Uterus (tissue), 4 donors: Measurements from ENCODE around the gene ADCY5. TPM values are rescaled to one million over a fixed set of nuclear protein-coding genes. Genes with fewer than 3 reads are reported as not detected.

Experiments used
- DNase-seq, 2 donors: peaks; one replicate each; pipeline ENCODE4 v3.0.0-alpha.2; 2019 to 2020
- H3K27ac ChIP-seq, 2 donors: fragments of 200-600 bp; sonication (generic); 1 replicate in 1 of 2; 2 replicates in 1 of 2; pipeline ENCODE4 v1.5.1; 2016 to 2018
- H3K27me3 ChIP-seq, 2 donors: fragments of 200-600 bp; sonication (generic); one replicate each; pipeline ENCODE4 v1.5.1; 2018 to 2019; ENCODE audit warnings: control low read depth in 1 of 2
- H3K36me3 ChIP-seq, 2 donors: fragments of 200-600 bp; sonication (generic); one replicate each; pipeline ENCODE4 v1.5.1; 2019; ENCODE audit warnings: control low read depth in 1 of 2
- H3K4me1 ChIP-seq, 2 donors: fragments of 200-600 bp; sonication (generic); one replicate each; pipeline ENCODE4 v1.5.1; 2018 to 2019; ENCODE audit warnings: control low read depth in 1 of 2
- H3K4me3 ChIP-seq, 2 donors: fragments of 200-600 bp; sonication (generic); 1 replicate in 1 of 2; 2 replicates in 1 of 2; pipeline ENCODE4 v1.5.1; 2018 to 2019; ENCODE audit warnings: mild to moderate bottlenecking in 1 of 2
- H3K9me3 ChIP-seq, 2 donors: fragments of 200-600 bp; sonication (generic); one replicate each; pipeline ENCODE4 v1.5.1; 2019; ENCODE audit warnings: control low read depth in 1 of 2
- POLR2A ChIP-seq, 2 donors: fragments of 450-650 bp; IDR thresholded peaks; one replicate each; pipeline ENCODE4 v1.6.1; 2016; ENCODE audit warnings: antibody characterized with exemption in 2 of 2, mild to moderate bottlenecking in 1 of 2, moderate library complexity in 1 of 2
- intact Hi-C: fragments of 100-400 bp; cut with DNase I; formaldehyde crosslinking; loops from one replicate; pipeline ENCODE4 v1.15.1; 2023; ENCODE audit warnings: low total_unique reads
- total RNA-seq, 4 donors: library from RNA; depleted of rRNA in 3 of 4; stranded (reverse); fragments of >200 nt in 3 of 4; gene quantifications; one replicate each; pipeline versions ENCODE4 v1.1.0 to v1.2.4, GENCODE V29; 2014 to 2023
- TF ChIP-seq, protein P1 (sequence below), 4 experiments: fragments of 200-600 bp in 2 of 4; fragments of 450-650 bp in 2 of 4; sonication (generic) in 2 of 4; IDR thresholded peaks; one replicate each; pipeline ENCODE4 v1.5.1; 2016 to 2019; ENCODE audit warnings: antibody characterized with exemption in 4 of 4, mild to moderate bottlenecking in 2 of 4, moderate library complexity in 1 of 4
- donor health status: DM: yes; HTN: yes; CAD: no.

ADCY5 gene
- total RNA-seq, 4 donors from 2014 or later: 21.1 to 43.5 (median 34.7) TPM

DNA sequence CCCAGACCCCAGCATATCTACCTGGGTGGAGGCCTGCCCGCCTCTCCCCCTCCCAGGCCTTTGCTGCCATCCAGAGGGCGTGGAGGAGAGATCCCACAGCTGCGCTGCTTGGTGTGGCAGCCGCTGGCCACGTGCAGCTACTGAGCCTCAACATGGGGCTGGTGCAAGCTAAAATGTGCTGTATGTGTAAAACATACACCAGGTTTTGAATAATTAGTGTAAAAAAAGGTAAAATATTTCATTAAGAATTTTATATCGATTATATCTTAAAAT is 151.3 kb downstream of the ADCY5 start:
- Histone ChIP-seq H3K4me1 (no peaks in the 10 kb centered on the region), H3K4me3 (no peak overlapping the region), H3K36me3 (no peaks in the 10 kb centered on the region), H3K27me3 (no peaks in the 10 kb centered on the region), H3K27ac (no peak overlapping the region), H3K9me3 (no peaks in the 10 kb centered on the region)
- TF ChIP-seq POLR2A (IDR thresholded peaks at IDR 0.05): no peak
- TF ChIP-seq, protein P1, sequence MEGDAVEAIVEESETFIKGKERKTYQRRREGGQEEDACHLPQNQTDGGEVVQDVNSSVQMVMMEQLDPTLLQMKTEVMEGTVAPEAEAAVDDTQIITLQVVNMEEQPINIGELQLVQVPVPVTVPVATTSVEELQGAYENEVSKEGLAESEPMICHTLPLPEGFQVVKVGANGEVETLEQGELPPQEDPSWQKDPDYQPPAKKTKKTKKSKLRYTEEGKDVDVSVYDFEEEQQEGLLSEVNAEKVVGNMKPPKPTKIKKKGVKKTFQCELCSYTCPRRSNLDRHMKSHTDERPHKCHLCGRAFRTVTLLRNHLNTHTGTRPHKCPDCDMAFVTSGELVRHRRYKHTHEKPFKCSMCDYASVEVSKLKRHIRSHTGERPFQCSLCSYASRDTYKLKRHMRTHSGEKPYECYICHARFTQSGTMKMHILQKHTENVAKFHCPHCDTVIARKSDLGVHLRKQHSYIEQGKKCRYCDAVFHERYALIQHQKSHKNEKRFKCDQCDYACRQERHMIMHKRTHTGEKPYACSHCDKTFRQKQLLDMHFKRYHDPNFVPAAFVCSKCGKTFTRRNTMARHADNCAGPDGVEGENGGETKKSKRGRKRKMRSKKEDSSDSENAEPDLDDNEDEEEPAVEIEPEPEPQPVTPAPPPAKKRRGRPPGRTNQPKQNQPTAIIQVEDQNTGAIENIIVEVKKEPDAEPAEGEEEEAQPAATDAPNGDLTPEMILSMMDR (IDR thresholded peaks at IDR 0.05): no peak
- no peak for DNase-seq
- intact Hi-C loops: no loop called here

DNA sequence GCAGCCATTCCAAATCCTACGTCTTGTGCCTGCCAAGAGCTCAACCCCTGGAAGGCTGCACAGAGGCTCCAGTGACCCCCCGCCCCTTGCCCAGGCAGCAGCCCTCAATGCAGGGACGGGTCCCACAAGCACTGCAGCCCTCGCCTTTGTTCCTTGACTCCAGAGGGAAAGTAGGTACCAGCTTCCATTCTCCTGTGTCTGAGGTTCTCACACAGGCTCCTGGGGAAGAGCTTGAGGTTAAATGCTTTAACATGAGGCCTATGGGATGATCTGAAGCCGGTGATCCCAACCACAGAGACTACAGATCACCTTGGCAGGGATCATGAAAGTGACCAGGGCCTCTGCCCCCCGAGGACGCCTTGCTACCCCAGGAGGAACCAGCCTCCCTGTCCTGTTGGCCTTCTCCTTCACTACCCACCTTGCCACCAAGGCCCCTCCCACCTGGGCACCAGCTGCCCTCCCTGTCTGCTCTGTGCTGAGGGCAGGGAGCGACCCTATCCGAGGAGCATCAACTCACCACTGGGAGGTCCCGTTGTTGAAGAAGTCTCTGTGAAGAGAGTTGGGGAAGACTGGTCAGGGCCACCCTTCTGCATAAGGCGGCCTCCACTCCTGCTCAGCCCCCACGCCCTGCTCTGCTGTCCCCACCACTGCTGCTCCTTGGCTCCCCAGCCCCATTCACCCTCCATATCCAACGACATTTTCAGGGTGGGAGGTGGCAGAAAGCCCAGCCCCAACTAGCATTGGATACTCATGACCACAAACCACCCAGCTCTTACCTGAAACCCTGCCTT is 151.9 kb downstream of the ADCY5 start:
- no peaks in the 10 kb centered on the region for H3K9me3 ChIP-seq
- H3K27ac ChIP-seq: no peak overlapping the region
- H3K36me3 ChIP-seq: no peaks in the 10 kb centered on the region
- TF ChIP-seq POLR2A (IDR thresholded peaks at IDR 0.05): no peak
- TF ChIP-seq, protein P1 (IDR thresholded peaks at IDR 0.05): no peak
- H3K4me1 ChIP-seq: no peaks in the 10 kb centered on the region
- no peak for DNase-seq
- H3K4me3 ChIP-seq: no peak overlapping the region
- intact Hi-C loops: no loop called here
- H3K27me3 ChIP-seq: no peaks in the 10 kb centered on the region

DNA sequence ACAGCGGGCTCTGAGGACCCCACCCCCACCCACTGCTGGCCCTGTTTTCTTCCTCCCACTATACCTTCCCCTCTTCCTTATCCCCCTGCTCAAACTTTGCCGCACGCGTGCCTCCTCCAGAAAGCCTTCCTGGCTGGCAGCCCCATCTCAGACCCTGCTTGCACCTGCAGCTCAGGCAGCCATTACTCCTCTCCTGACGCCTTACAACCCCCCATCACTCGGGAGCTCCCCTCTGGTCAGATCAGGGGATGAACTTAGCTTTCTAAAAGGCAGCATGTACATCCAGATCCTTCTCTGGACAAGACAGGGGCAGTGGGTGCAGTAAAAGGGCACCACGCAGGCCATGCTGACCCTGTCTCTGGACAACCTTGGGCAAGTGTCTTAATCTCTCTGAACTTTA is 152.6 kb downstream of the ADCY5 start:
- Histone ChIP-seq H3K4me1 (no peaks in the 10 kb centered on the region), H3K36me3 (no peaks in the 10 kb centered on the region), H3K9me3 (no peaks in the 10 kb centered on the region), H3K27ac (no peak overlapping the region), H3K27me3 (no peaks in the 10 kb centered on the region), H3K4me3 (no peak overlapping the region)
- TF ChIP-seq POLR2A (IDR thresholded peaks at IDR 0.05): no peak
- TF ChIP-seq, protein P1 (IDR thresholded peaks at IDR 0.05): no peak
- intact Hi-C loops: no loop called here
- DNase-seq: no peak

DNA sequence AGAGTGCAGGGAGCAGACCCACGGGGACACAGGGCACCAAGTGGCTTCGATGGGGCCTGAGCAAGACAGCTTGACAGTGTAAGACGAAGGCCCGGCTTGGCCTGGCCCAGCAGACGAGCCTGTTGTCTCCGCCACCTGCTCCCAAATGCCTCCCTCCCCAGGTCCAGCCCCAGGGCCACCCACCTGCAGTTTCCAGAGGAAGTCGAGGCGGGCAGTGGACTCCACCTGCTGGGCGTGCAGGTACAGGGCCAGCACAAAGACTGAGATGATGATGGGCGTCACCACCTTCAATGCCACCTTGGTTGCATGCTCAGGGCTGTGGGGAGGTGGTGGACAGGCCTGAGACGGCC is 153.0 kb downstream of the ADCY5 start:
- H3K36me3 ChIP-seq: no peaks in the 10 kb centered on the region
- TF ChIP-seq, protein P1 (IDR thresholded peaks at IDR 0.05): no peak
- TF ChIP-seq POLR2A (IDR thresholded peaks at IDR 0.05): no peak
- H3K4me3 ChIP-seq: no peak overlapping the region
- intact Hi-C loops: no loop called here
- no peaks in the 10 kb centered on the region for H3K27me3 ChIP-seq
- H3K27ac ChIP-seq: no peak overlapping the region
- no peak for DNase-seq
- no peaks in the 10 kb centered on the region for H3K4me1 ChIP-seq
- no peaks in the 10 kb centered on the region for H3K9me3 ChIP-seq

DNA sequence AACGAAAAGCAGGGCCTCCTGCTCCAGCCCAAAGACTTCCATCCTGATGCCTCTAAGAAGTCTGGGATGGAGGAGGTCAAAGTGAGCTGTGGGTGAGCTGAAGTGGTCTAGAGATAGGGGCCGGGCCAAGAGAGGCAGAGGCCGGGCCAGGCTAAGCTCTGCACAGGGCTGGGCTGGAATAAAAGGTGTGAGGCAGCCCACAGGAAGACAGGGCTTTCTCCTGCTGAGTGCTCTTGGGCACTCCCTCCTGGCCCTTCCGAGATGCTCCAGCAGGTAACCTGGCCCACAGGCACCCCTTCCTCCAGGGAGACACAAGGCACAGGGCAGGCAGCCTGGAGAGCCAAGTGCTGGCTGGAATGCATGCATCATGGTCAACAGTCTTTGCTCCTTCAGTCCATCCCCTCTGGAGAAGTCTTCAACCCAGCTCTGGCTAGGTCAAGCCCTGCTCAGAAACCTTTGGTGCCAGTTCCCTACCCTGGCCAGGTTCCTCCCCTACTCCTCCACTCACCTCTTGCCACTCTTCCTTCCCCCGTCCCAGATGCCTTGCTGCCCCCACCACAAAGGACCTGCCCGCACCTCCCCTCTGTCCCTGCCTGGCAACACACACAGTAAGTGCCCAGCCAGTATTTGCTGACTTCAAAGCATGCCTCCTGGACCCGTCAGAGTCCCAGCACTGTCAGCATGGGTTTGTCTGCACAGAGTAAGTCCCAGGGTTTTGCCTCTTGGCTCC is 153.6 kb downstream of the ADCY5 start:
- H3K4me1 ChIP-seq: no peaks in the 10 kb centered on the region
- no peaks in the 10 kb centered on the region for H3K36me3 ChIP-seq
- no peaks in the 10 kb centered on the region for H3K9me3 ChIP-seq
- no peak overlapping the region for H3K4me3 ChIP-seq
- no peak for DNase-seq
- H3K27me3 ChIP-seq: no peaks in the 10 kb centered on the region
- H3K27ac ChIP-seq: no peak overlapping the region
- intact Hi-C loops: no loop called here
- TF ChIP-seq, protein P1 (IDR thresholded peaks at IDR 0.05): no peak
- no peak for TF ChIP-seq POLR2A (IDR thresholded peaks at IDR 0.05)
